ENCODE data around the gene KIAA2012. TPM values are rescaled to one million over a fixed set of nuclear protein-coding genes. Genes with fewer than 3 reads are reported as not detected.

KIAA2012 gene
- polyA plus RNA-seq, 3 donors: not detected

GRCh38 chr2:202221873-202222272 lies 148.8 kb downstream of the KIAA2012 start:
- 100% methylated on average over 1 of the region's 1 CpG for WGBS (ENCODE audit: insufficient coverage)
- Histone ChIP-seq H3K4me1 (ENCODE audit: control insufficient read depth in 1 of 2, insufficient read depth in 2 of 2, low read length in 2 of 2) (no peaks in the 10 kb centered on the region), H3K9me3 (replicated peaks in 1 of 2; ENCODE audit: control insufficient read depth in 1 of 2, insufficient read depth in 1 of 2, low read length in 2 of 2) (no peaks in the 10 kb centered on the region), H2AFZ (ENCODE audit: insufficient read depth, low read depth, low read length, poor library complexity, severe bottlenecking) (no peak overlapping the region), H3K36me3 (replicated peaks in 1 of 2; ENCODE audit: control insufficient read depth in 1 of 2, insufficient read depth in 2 of 2, low read length in 2 of 2) (peaks cover 24 to 72% of the 10 kb centered on the region in 2 donors), H3K4me2 (replicated peaks; ENCODE audit: extremely low read depth, low read length, poor library complexity, severe bottlenecking) (no peak overlapping the region), H3K27ac (ENCODE audit: low read depth in 1 of 2, low read length in 2 of 2) (no peak overlapping the region), H3K9ac (ENCODE audit: insufficient read depth, low read length, poor library complexity, severe bottlenecking) (no peak overlapping the region), H3K79me2 (ENCODE audit: insufficient read depth, low read length) (peaks cover 73% of the 10 kb centered on the region), H3K4me3 (replicated peaks in 1 of 3; ENCODE audit: low read depth in 2 of 3, low read length in 3 of 3) (no peak overlapping the region), H4K20me1 (ENCODE audit: insufficient read depth, low read length) (peaks cover 88% of the 10 kb centered on the region), H3K27me3 (ENCODE audit: control insufficient read depth in 2 of 2, insufficient read depth in 2 of 2, low read length in 2 of 2) (no peaks in the 10 kb centered on the region)
- Mint-ChIP-seq H3K4me1 (peaks cover 3% of the 10 kb centered on the region), H3K27me3 (ENCODE audit: low read depth in 3 of 3) (no peaks in the 10 kb centered on the region), H3K27ac (no peak overlapping the region), H3K9me3 (peaks cover 0 to 2% (median 0%) of the 10 kb centered on the region in 7 donors), H3K36me3 (peaks cover 47 to 57% of the 10 kb centered on the region in 2 donors), H3K4me3 (no peak overlapping the region)
- no peak for TF ChIP-seq CTCF (IDR thresholded peaks at IDR 0.05)
- intact Hi-C loops (cut with micrococcal nuclease): no loop called here
- no peak for DNase-seq

GRCh38 chr2:202237787-202238233 lies 164.8 kb downstream of the KIAA2012 start:
- peaks cover 0 to 7% of the 10 kb centered on the region in 2 donors for H3K36me3 ChIP-seq (replicated peaks in 1 of 2; ENCODE audit: control insufficient read depth in 1 of 2, insufficient read depth in 2 of 2, low read length in 2 of 2)
- TF ChIP-seq CTCF (IDR thresholded peaks at IDR 0.05): no peak
- peaks cover 28% of the 10 kb centered on the region for H3K4me1 Mint-ChIP-seq
- H3K4me3 Mint-ChIP-seq: peak overlapping the region; percentile 97 to 98
- peak overlapping the region; percentile 76 to 97 (median 93) for H3K4me3 ChIP-seq (replicated peaks in 1 of 3; ENCODE audit: low read depth in 2 of 3, low read length in 3 of 3)
- H3K4me2 ChIP-seq (replicated peaks; ENCODE audit: extremely low read depth, low read length, poor library complexity, severe bottlenecking): peak overlapping the region; percentile 98
- H3K27me3 Mint-ChIP-seq (ENCODE audit: low read depth in 3 of 3): peaks cover 0 to 3% (median 3%) of the 10 kb centered on the region in 3 donors
- no peaks in the 10 kb centered on the region for H3K9me3 Mint-ChIP-seq
- peak overlapping the region; percentile 15 to 91 for H3K27ac ChIP-seq (ENCODE audit: low read depth in 1 of 2, low read length in 2 of 2)
- H4K20me1 ChIP-seq (ENCODE audit: insufficient read depth, low read length): peaks cover 35% of the 10 kb centered on the region
- 0% methylated on average over 24 of the region's 30 CpGs for WGBS (ENCODE audit: insufficient coverage)
- no peaks in the 10 kb centered on the region for H3K27me3 ChIP-seq (ENCODE audit: control insufficient read depth in 2 of 2, insufficient read depth in 2 of 2, low read length in 2 of 2)
- H3K79me2 ChIP-seq (ENCODE audit: insufficient read depth, low read length): peaks cover 55% of the 10 kb centered on the region
- peak overlapping the region; percentile 100 for H2AFZ ChIP-seq (ENCODE audit: insufficient read depth, low read depth, low read length, poor library complexity, severe bottlenecking)
- H3K36me3 Mint-ChIP-seq: peaks cover 0 to 3% of the 10 kb centered on the region in 2 donors
- peak overlapping the region; percentile 84 for H3K9ac ChIP-seq (ENCODE audit: insufficient read depth, low read length, poor library complexity, severe bottlenecking)
- peak; percentile 4 to 20 (median 13) for DNase-seq
- peak overlapping the region; percentile 82 to 92 (median 85) for H3K27ac Mint-ChIP-seq
- intact Hi-C loops (cut with micrococcal nuclease): loop anchor here in 1 of 2 donors (1.0 kb wide), 1 partner anchor 27 kb away; the partner anchor contains the start of gene NOP58
- H3K9me3 ChIP-seq (replicated peaks in 1 of 2; ENCODE audit: control insufficient read depth in 1 of 2, insufficient read depth in 1 of 2, low read length in 2 of 2): no peaks in the 10 kb centered on the region
- peaks cover 17 to 20% of the 10 kb centered on the region in 2 donors for H3K4me1 ChIP-seq (ENCODE audit: control insufficient read depth in 1 of 2, insufficient read depth in 2 of 2, low read length in 2 of 2)

All from CD14-positive monocyte (primary cell).